NT2/D1 (cell line): ENCODE measurements around the gene QSER1.

Source experiments
- YY1 ChIP-seq: IDR thresholded peaks from 2 replicates; pipeline ENCODE4 v1.6.1; 2011; ENCODE audit not compliant: insufficient read length, insufficient read depth
- ZNF274 ChIP-seq: IDR thresholded peaks from 2 replicates; pipeline ENCODE4 v1.6.1; 2011; ENCODE audit warnings: mild to moderate bottlenecking, low read depth, low read length

DNA sequence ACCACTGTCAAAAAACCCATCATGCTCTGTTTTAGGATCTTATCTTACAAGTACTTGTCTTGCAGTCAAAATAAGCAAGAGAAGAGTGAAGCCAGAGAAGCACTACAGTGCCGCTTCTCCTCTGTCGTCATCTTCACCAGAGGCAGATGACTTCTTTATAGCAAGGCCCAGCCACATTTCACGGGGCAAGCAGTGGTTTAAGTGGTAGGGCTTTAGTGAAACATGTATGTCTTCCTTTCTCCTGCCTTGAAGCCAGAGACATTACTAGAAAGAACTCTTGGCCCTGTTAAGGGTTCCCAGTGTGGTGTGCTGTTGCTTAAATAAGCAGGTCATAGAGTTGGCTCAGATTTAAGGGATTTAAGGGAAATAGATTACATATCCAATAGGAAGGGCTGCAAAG, 80.2 kb downstream of the QSER1 start:
- TF ChIP-seq YY1 (no peak), ZNF274 (no peak)
